HL-60 (cell line): ENCODE results near the gene GARIN5B.

Source experiments
- DNase-seq, 2 experiments: peaks; one replicate each; pipeline ENCODE4 v3.0.0-alpha.2; 2010 to 2020; ENCODE audit warnings: low read depth in 1 of 2, low spot score in 1 of 2
- H3K27ac ChIP-seq: fragments of 250-450 bp; sonication (Bioruptor Pico); replicated peaks from 2 replicates; pipeline ENCODE4 v1.5.1; 2020; ENCODE audit warnings: mild to moderate bottlenecking, moderate library complexity
- H3K27me3 ChIP-seq: fragments of 250-450 bp; sonication (Bioruptor Pico); 2 replicates; pipeline ENCODE4 v1.5.1; 2021; ENCODE audit warnings: mild to moderate bottlenecking, moderate library complexity; ENCODE audit not compliant: insufficient read depth, poor library complexity, severe bottlenecking
- H3K4me3 ChIP-seq: replicated peaks from 2 replicates; pipeline ENCODE4 v1.5.1; 2011; ENCODE audit warnings: mild to moderate bottlenecking, control low read depth, low read length; ENCODE audit not compliant: insufficient read depth
- GABPA ChIP-seq: IDR thresholded peaks from 2 replicates; pipeline ENCODE4 v1.6.1; 2012; ENCODE audit warnings: low read depth
- POLR2AphosphoS5 ChIP-seq: IDR thresholded peaks from 2 replicates; pipeline ENCODE4 v1.6.1; 2012; ENCODE audit warnings: low read depth
- SPI1 ChIP-seq: IDR thresholded peaks from 2 replicates; pipeline ENCODE4 v1.6.1; 2012; ENCODE audit warnings: low read depth, mild to moderate bottlenecking, borderline replicate concordance
- TF ChIP-seq, protein P1 (sequence below): IDR thresholded peaks from one replicate; pipeline ENCODE4 v1.5.1; 2011; ENCODE audit warnings: low read length, control low read depth, inconsistent platforms; ENCODE audit not compliant: insufficient read depth
- TF ChIP-seq, protein P2 (sequence below): IDR thresholded peaks from 2 replicates; pipeline ENCODE4 v1.6.1; 2012; ENCODE audit warnings: low read depth; ENCODE audit not compliant: insufficient replicate concordance

The GARIN5B gene

DNA sequence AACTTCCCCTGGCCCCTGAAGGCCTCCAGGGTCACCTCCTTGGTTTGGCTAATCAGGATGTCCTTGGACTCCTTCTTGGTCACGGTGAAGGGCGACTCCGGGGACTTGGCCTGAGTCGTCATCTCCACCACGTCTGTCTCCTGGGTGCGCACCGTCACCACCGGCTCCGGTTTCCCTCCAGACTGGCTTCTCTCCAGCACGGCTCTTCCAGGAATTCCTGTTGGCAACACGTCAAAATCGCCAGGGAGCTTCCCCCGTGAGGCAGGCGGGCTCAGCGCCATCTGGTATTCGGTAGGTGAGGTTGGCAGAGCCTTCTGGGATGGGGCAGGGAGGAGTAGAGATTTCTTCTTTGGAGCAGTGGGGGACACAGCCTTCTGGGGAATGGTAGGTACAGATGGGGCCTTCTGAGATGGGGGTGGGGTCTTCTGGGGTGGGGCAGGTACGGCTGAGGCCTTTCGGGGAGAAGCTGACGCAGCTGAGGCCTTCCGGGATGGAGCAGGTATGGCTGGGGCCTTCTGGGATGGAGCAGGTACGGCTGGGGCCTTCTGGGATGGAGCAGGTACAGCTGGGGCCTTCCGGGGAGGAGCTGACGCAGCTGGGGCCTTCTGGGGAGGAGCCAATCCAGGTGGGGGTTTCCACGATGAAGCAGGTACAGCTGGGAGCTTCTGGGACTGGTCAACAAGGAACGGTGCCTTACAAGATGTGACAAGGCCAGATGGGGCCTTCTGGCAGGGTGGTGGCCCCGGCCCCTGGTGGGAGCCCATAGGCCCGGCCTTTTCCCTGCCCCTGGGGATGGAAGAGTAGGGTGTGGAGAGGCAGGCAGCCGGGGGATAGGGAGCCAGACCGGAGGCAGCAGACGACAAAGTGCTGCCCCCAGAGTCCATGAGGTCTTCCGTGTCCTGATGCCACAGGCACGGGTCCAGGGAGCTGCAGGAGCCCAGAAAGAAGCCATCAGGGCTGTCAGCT lies 3.8 kb downstream of the GARIN5B start:
- Histone ChIP-seq H3K4me3 (no peak overlapping the region), H3K27me3 (peaks cover 4% of the 10 kb centered on the region), H3K27ac (no peak overlapping the region)
- DNase-seq, result no peak
- TF ChIP-seq, protein P1, sequence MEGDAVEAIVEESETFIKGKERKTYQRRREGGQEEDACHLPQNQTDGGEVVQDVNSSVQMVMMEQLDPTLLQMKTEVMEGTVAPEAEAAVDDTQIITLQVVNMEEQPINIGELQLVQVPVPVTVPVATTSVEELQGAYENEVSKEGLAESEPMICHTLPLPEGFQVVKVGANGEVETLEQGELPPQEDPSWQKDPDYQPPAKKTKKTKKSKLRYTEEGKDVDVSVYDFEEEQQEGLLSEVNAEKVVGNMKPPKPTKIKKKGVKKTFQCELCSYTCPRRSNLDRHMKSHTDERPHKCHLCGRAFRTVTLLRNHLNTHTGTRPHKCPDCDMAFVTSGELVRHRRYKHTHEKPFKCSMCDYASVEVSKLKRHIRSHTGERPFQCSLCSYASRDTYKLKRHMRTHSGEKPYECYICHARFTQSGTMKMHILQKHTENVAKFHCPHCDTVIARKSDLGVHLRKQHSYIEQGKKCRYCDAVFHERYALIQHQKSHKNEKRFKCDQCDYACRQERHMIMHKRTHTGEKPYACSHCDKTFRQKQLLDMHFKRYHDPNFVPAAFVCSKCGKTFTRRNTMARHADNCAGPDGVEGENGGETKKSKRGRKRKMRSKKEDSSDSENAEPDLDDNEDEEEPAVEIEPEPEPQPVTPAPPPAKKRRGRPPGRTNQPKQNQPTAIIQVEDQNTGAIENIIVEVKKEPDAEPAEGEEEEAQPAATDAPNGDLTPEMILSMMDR, result no peak
- TF ChIP-seq, protein P2, sequence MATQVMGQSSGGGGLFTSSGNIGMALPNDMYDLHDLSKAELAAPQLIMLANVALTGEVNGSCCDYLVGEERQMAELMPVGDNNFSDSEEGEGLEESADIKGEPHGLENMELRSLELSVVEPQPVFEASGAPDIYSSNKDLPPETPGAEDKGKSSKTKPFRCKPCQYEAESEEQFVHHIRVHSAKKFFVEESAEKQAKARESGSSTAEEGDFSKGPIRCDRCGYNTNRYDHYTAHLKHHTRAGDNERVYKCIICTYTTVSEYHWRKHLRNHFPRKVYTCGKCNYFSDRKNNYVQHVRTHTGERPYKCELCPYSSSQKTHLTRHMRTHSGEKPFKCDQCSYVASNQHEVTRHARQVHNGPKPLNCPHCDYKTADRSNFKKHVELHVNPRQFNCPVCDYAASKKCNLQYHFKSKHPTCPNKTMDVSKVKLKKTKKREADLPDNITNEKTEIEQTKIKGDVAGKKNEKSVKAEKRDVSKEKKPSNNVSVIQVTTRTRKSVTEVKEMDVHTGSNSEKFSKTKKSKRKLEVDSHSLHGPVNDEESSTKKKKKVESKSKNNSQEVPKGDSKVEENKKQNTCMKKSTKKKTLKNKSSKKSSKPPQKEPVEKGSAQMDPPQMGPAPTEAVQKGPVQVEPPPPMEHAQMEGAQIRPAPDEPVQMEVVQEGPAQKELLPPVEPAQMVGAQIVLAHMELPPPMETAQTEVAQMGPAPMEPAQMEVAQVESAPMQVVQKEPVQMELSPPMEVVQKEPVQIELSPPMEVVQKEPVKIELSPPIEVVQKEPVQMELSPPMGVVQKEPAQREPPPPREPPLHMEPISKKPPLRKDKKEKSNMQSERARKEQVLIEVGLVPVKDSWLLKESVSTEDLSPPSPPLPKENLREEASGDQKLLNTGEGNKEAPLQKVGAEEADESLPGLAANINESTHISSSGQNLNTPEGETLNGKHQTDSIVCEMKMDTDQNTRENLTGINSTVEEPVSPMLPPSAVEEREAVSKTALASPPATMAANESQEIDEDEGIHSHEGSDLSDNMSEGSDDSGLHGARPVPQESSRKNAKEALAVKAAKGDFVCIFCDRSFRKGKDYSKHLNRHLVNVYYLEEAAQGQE, result no peak
- no peak for TF ChIP-seq GABPA

DNA sequence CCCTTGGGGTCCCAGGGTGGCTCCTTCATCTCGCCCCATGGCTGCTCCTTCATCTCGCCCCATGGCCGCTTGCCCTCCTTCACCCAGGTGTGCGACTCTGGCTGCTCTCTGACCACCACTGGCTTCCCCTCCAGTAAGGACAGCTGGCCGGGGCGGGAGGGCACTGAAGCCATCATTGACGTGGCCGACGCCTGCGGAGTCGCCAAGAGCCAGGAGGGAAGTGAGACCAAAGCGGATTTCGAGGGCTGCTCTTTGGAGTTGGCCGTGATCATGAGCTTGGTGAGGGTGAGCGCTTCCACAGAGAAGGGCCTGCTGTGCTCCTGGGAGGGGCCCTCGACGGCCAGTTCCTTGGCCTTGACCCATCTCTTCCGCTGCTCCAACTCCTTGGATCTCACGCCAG lies 4.6 kb downstream of the GARIN5B start:
- no peak for TF ChIP-seq SPI1
- TF ChIP-seq, protein P2, result no peak
- no peak for TF ChIP-seq GABPA
- TF ChIP-seq POLR2AphosphoS5, result no peak
- Histone ChIP-seq H3K27ac (no peak overlapping the region), H3K27me3 (peaks cover 10% of the 10 kb centered on the region)

GRCh38 chr19:55355213-55355821 lies 7.7 kb downstream of the GARIN5B start:
- Histone ChIP-seq H3K27ac (no peak overlapping the region), H3K4me3 (no peak overlapping the region), H3K27me3 (peaks cover 23% of the 10 kb centered on the region)
- no peak for DNase-seq
- TF ChIP-seq SPI1 (no peak), POLR2AphosphoS5 (no peak), GABPA (no peak)
- TF ChIP-seq, protein P2, result no peak
- TF ChIP-seq, protein P1, result no peak

More for the DNA sequence above, 4.6 kb downstream of the GARIN5B start:
- no peak for DNase-seq
- H3K4me3 ChIP-seq, result no peak overlapping the region
